BE2C (cell line): Measurements from ENCODE around the gene RUNX3.

ENCODE experiments used
- DNase-seq: peaks from one replicate; pipeline ENCODE4 v3.0.0-alpha.2; 2020
- H3K27me3 ChIP-seq: fragments of 250-450 bp; sonication (Bioruptor Pico); 2 replicates; pipeline ENCODE4 v1.5.1; 2020; ENCODE audit warnings: mild to moderate bottlenecking
- H3K36me3 ChIP-seq: fragments of 250-450 bp; sonication (Bioruptor Pico); 2 replicates; pipeline ENCODE4 v1.5.1; 2020; ENCODE audit warnings: mild to moderate bottlenecking
- H3K4me1 ChIP-seq: fragments of 250-450 bp; sonication (Bioruptor Pico); 2 replicates; pipeline ENCODE4 v1.5.1; 2020
- H3K4me3 ChIP-seq: 2 replicates; pipeline ENCODE4 v1.5.1; 2011; ENCODE audit warnings: low read depth, low read length
- H3K9me3 ChIP-seq: fragments of 250-450 bp; sonication (Bioruptor Pico); 2 replicates; pipeline ENCODE4 v1.5.1; 2020
- CTCF ChIP-seq: IDR thresholded peaks from 2 replicates; pipeline ENCODE4 v1.5.1; 2012; ENCODE audit warnings: mild to moderate bottlenecking, low read depth, low read length

RUNX3 gene

GRCh38 chr1:24927988-24928688 lies 1.9 kb downstream of the RUNX3 start:
- Histone ChIP-seq H3K9me3 (no peaks in the 10 kb centered on the region), H3K27me3 (peaks cover 83% of the 10 kb centered on the region), H3K4me1 (no peaks in the 10 kb centered on the region), H3K4me3 (no peak overlapping the region), H3K36me3 (no peaks in the 10 kb centered on the region)
- TF ChIP-seq CTCF: no peak
- no peak for DNase-seq

- DNase-seq: no peak
- peaks cover 77% of the 10 kb centered on the region for H3K27me3 ChIP-seq
- H3K4me1 ChIP-seq: no peaks in the 10 kb centered on the region
- H3K36me3 ChIP-seq: no peaks in the 10 kb centered on the region
- no peak for TF ChIP-seq CTCF
- no peaks in the 10 kb centered on the region for H3K9me3 ChIP-seq
- H3K4me3 ChIP-seq: no peak overlapping the region
These were observed 2.6 kb downstream of the RUNX3 start for GRCh38 chr1:24927473-24927872.

GRCh38 chr1:24926563-24927249 lies 3.4 kb downstream of the RUNX3 start:
- Histone ChIP-seq H3K4me3 (no peak overlapping the region), H3K36me3 (no peaks in the 10 kb centered on the region), H3K9me3 (no peaks in the 10 kb centered on the region), H3K4me1 (no peaks in the 10 kb centered on the region), H3K27me3 (peaks cover 71% of the 10 kb centered on the region)
- no peak for DNase-seq
- no peak for TF ChIP-seq CTCF

GRCh38 chr1:24925963-24926362 lies 4.1 kb downstream of the RUNX3 start:
- H3K27me3 ChIP-seq: peaks cover 63% of the 10 kb centered on the region
- H3K36me3 ChIP-seq: no peaks in the 10 kb centered on the region
- TF ChIP-seq CTCF: no peak
- no peaks in the 10 kb centered on the region for H3K9me3 ChIP-seq
- no peak overlapping the region for H3K4me3 ChIP-seq
- DNase-seq: no peak
- H3K4me1 ChIP-seq: no peaks in the 10 kb centered on the region

- no peaks in the 10 kb centered on the region for H3K36me3 ChIP-seq
- TF ChIP-seq CTCF: no peak
- no peaks in the 10 kb centered on the region for H3K4me1 ChIP-seq
- no peaks in the 10 kb centered on the region for H3K9me3 ChIP-seq
- H3K27me3 ChIP-seq: peaks cover 56% of the 10 kb centered on the region
- H3K4me3 ChIP-seq: no peak overlapping the region
- no peak for DNase-seq
These were observed 4.8 kb downstream of the RUNX3 start for GRCh38 chr1:24925082-24925779.
